ENCODE measurements around the gene NUMB. TPM values are rescaled to one million over a fixed set of nuclear protein-coding genes. Genes with fewer than 3 reads are reported as not detected.

NUMB gene
- total RNA-seq, 1 donor from 2014 or later, result 33.1 TPM

- no peaks in the 10 kb centered on the region for H3K27me3 ChIP-seq (ENCODE audit: control insufficient read depth, insufficient read depth, low read length)
- H3K36me3 ChIP-seq (ENCODE audit: control insufficient read depth, insufficient read depth, low read length), result no peaks in the 10 kb centered on the region
- H3K4me3 ChIP-seq (ENCODE audit: low read depth, low read length), result no peak overlapping the region
- TF ChIP-seq CTCF (IDR thresholded peaks at IDR 0.05; ENCODE audit: insufficient read depth, low read length, poor library complexity, severe bottlenecking), result no peak
- DNase-seq (ENCODE audit: low read depth), result no peak
These were observed 87.8 kb downstream of the NUMB start for GRCh38 chr14:73370561-73370960.

GRCh38 chr14:73369428-73369827 lies 88.9 kb downstream of the NUMB start:
- Histone ChIP-seq H3K36me3 (ENCODE audit: control insufficient read depth, insufficient read depth, low read length) (no peaks in the 10 kb centered on the region), H3K27me3 (ENCODE audit: control insufficient read depth, insufficient read depth, low read length) (no peaks in the 10 kb centered on the region), H3K4me3 (ENCODE audit: low read depth, low read length) (no peak overlapping the region)
- DNase-seq (ENCODE audit: low read depth), result no peak
- TF ChIP-seq CTCF (IDR thresholded peaks at IDR 0.05; ENCODE audit: insufficient read depth, low read length, poor library complexity, severe bottlenecking), result no peak

- Histone ChIP-seq H3K4me3 (ENCODE audit: low read depth, low read length) (no peak overlapping the region), H3K36me3 (ENCODE audit: control insufficient read depth, insufficient read depth, low read length) (no peaks in the 10 kb centered on the region), H3K27me3 (ENCODE audit: control insufficient read depth, insufficient read depth, low read length) (no peaks in the 10 kb centered on the region)
- TF ChIP-seq CTCF (IDR thresholded peaks at IDR 0.05; ENCODE audit: insufficient read depth, low read length, poor library complexity, severe bottlenecking), result no peak
- DNase-seq (ENCODE audit: low read depth), result no peak
These were observed 89.7 kb downstream of the NUMB start for GRCh38 chr14:73368616-73369015.

- DNase-seq (ENCODE audit: low read depth), result no peak
- no peaks in the 10 kb centered on the region for H3K36me3 ChIP-seq (ENCODE audit: control insufficient read depth, insufficient read depth, low read length)
- H3K27me3 ChIP-seq (ENCODE audit: control insufficient read depth, insufficient read depth, low read length), result no peaks in the 10 kb centered on the region
- TF ChIP-seq CTCF (IDR thresholded peaks at IDR 0.05; ENCODE audit: insufficient read depth, low read length, poor library complexity, severe bottlenecking), result no peak
- no peak overlapping the region for H3K4me3 ChIP-seq (ENCODE audit: low read depth, low read length)
These were observed 92.6 kb downstream of the NUMB start for GRCh38 chr14:73365727-73366126.

- no peak for DNase-seq (ENCODE audit: low read depth)
- Histone ChIP-seq H3K27me3 (ENCODE audit: control insufficient read depth, insufficient read depth, low read length) (no peaks in the 10 kb centered on the region), H3K36me3 (ENCODE audit: control insufficient read depth, insufficient read depth, low read length) (no peaks in the 10 kb centered on the region), H3K4me3 (ENCODE audit: low read depth, low read length) (no peak overlapping the region)
- TF ChIP-seq CTCF (IDR thresholded peaks at IDR 0.05; ENCODE audit: insufficient read depth, low read length, poor library complexity, severe bottlenecking), result no peak
These were observed 93.8 kb downstream of the NUMB start for GRCh38 chr14:73364559-73364958.

GRCh38 chr14:73359445-73359844 lies 98.9 kb downstream of the NUMB start:
- no peaks in the 10 kb centered on the region for H3K27me3 ChIP-seq (ENCODE audit: control insufficient read depth, insufficient read depth, low read length)
- no peak for DNase-seq (ENCODE audit: low read depth)
- H3K36me3 ChIP-seq (ENCODE audit: control insufficient read depth, insufficient read depth, low read length), result no peaks in the 10 kb centered on the region
- no peak for TF ChIP-seq CTCF (IDR thresholded peaks at IDR 0.05; ENCODE audit: insufficient read depth, low read length, poor library complexity, severe bottlenecking)
- H3K4me3 ChIP-seq (ENCODE audit: low read depth, low read length), result no peak overlapping the region

All from kidney epithelial cell (primary cell).